Kidney epithelial cell (primary cell): ENCODE data around the gene CNFN. TPM values are rescaled to one million over a fixed set of nuclear protein-coding genes. Genes with fewer than 3 reads are reported as not detected.

Experiments
- DNase-seq: peaks from one replicate; pipeline ENCODE4 v3.0.0-alpha.2; 2010; ENCODE audit warnings: low read depth
- H3K27me3 ChIP-seq: 2 replicates; pipeline ENCODE4 v1.6.0; 2011; ENCODE audit warnings: low read length; ENCODE audit not compliant: control insufficient read depth, insufficient read depth
- H3K36me3 ChIP-seq: 2 replicates; pipeline ENCODE4 v1.5.1; 2011; ENCODE audit warnings: low read length; ENCODE audit not compliant: control insufficient read depth, insufficient read depth
- H3K4me3 ChIP-seq: 2 replicates; pipeline ENCODE4 v1.5.1; 2011; ENCODE audit warnings: low read depth, mild to moderate bottlenecking, control low read depth, low read length
- CTCF ChIP-seq: IDR thresholded peaks from 2 replicates; pipeline ENCODE4 v1.5.1; 2011; ENCODE audit warnings: mild to moderate bottlenecking, moderate library complexity, low read length, control low read depth, inconsistent platforms; ENCODE audit not compliant: insufficient read depth, poor library complexity, severe bottlenecking
- total RNA-seq: library from RNA; depleted of rRNA; stranded (reverse); fragments of >200 nt; gene quantifications from 2 replicates; pipeline ENCODE4 v1.2.3, GENCODE V29; 2015

Gene CNFN
- total RNA-seq, 1 donor from 2014 or later: not detected

- TF ChIP-seq CTCF: no peak
- no peaks in the 10 kb centered on the region for H3K36me3 ChIP-seq
- no peak overlapping the region for H3K4me3 ChIP-seq
- peaks cover 8% of the 10 kb centered on the region for H3K27me3 ChIP-seq
- DNase-seq: no peak
These were observed 11.6 kb downstream of the CNFN start for GRCh38 chr19:42378225-42379215.

GRCh38 chr19:42376177-42376555, 13.9 kb downstream of the CNFN start:
- H3K36me3 ChIP-seq: no peaks in the 10 kb centered on the region
- H3K27me3 ChIP-seq: peaks cover 6% of the 10 kb centered on the region
- no peak for TF ChIP-seq CTCF
- no peak overlapping the region for H3K4me3 ChIP-seq
- DNase-seq: no peak

GRCh38 chr19:42375415-42376176, 14.5 kb downstream of the CNFN start:
- Histone ChIP-seq H3K27me3 (peaks cover 2% of the 10 kb centered on the region), H3K36me3 (no peaks in the 10 kb centered on the region), H3K4me3 (no peak overlapping the region)
- DNase-seq: no peak
- no peak for TF ChIP-seq CTCF

- TF ChIP-seq CTCF: no peak
- peaks cover 2% of the 10 kb centered on the region for H3K27me3 ChIP-seq
- no peak overlapping the region for H3K4me3 ChIP-seq
- no peak for DNase-seq
- no peaks in the 10 kb centered on the region for H3K36me3 ChIP-seq
These were observed 15.2 kb downstream of the CNFN start for GRCh38 chr19:42374826-42375376.

GRCh38 chr19:42370626-42371175, 19.4 kb downstream of the CNFN start:
- TF ChIP-seq CTCF: no peak
- no peak for DNase-seq
- H3K36me3 ChIP-seq: no peaks in the 10 kb centered on the region
- no peaks in the 10 kb centered on the region for H3K27me3 ChIP-seq
- H3K4me3 ChIP-seq: no peak overlapping the region
